NCI-H526 (cell line): ENCODE results near the gene FAM78B.

ENCODE experiments used
- DNase-seq, 2 experiments: peaks; one replicate each; lab custom pipeline; 2025; lab: John Stamatoyannopoulos, UW

The FAM78B gene

GRCh38 chr1:166066107-166066506, 100.7 kb downstream of the FAM78B start:
- no peak for DNase-seq

- DNase-seq, result no peak
Observed at GRCh38 chr1:166064951-166065350, 101.8 kb downstream of the FAM78B start.

GRCh38 chr1:166064313-166064926, 102.4 kb downstream of the FAM78B start:
- peak in 1 of 2 experiments; percentile 24 for DNase-seq

GRCh38 chr1:166063701-166064100, 103.1 kb downstream of the FAM78B start:
- DNase-seq, result no peak

- DNase-seq, result peak; percentile 35 to 59
Observed at GRCh38 chr1:166062421-166063070, 104.3 kb downstream of the FAM78B start.

GRCh38 chr1:166057650-166058049, 109.2 kb downstream of the FAM78B start:
- no peak for DNase-seq

- no peak for DNase-seq
Observed at GRCh38 chr1:166053395-166053794, 113.4 kb downstream of the FAM78B start.

GRCh38 chr1:166040202-166040997, 126.4 kb downstream of the FAM78B start:
- DNase-seq, result peak; percentile 71 to 75

GRCh38 chr1:166039436-166040201, 127.2 kb downstream of the FAM78B start:
- no peak for DNase-seq

GRCh38 chr1:166036092-166036491, 130.7 kb downstream of the FAM78B start:
- no peak for DNase-seq

- peak; percentile 78 to 79 for DNase-seq
Observed at GRCh38 chr1:166032572-166033371, 134.0 kb downstream of the FAM78B start.

GRCh38 chr1:166031932-166032571, 134.7 kb downstream of the FAM78B start:
- peak; percentile 99 for DNase-seq

- no peak for DNase-seq
Observed at GRCh38 chr1:166029196-166029945, 137.4 kb downstream of the FAM78B start.

GRCh38 chr1:166026555-166026954, 140.2 kb downstream of the FAM78B start:
- peak; percentile 62 to 66 for DNase-seq

GRCh38 chr1:166026143-166026542, 140.7 kb downstream of the FAM78B start:
- no peak for DNase-seq

GRCh38 chr1:166020210-166020609, 146.6 kb downstream of the FAM78B start:
- DNase-seq, result no peak
